H1 (cell line): ENCODE results near the gene ZNF611.
"Not testable (repeated sequence)": the region's sequence is repeated elsewhere in the genome, so short reads cannot be mapped to it uniquely, and the experiment has no call there.

Experiments
- PHF8 ChIP-seq: fragments of 200-600 bp; sonication (generic); conservative IDR thresholded peaks from 2 replicates; pipeline ENCODE4 v1.7.1; 2012; ENCODE audit warnings: low read depth, mild to moderate bottlenecking, inconsistent platforms, low read length, moderate library complexity
- POLR2A ChIP-seq, 2 experiments: IDR thresholded peaks; 1 replicate in 1 of 2; 2 replicates in 1 of 2; pipeline ENCODE4 v1.6.1; 2011; ENCODE audit warnings: low read depth in 2 of 2, low read length in 2 of 2, mild to moderate bottlenecking in 2 of 2; ENCODE audit errors: control extremely low read depth in 1 of 2
- RFX5 ChIP-seq: IDR thresholded peaks from 2 replicates; pipeline ENCODE4 v1.6.1; 2011; ENCODE audit warnings: low read depth, low read length, improper control_type of control experiment, borderline replicate concordance
- SRF ChIP-seq: IDR thresholded peaks from 2 replicates; pipeline ENCODE4 v1.6.1; 2011; ENCODE audit warnings: mild to moderate bottlenecking, low read depth, low read length, moderate library complexity
- TBP ChIP-seq: IDR thresholded peaks from 2 replicates; pipeline ENCODE4 v1.6.1; 2011; ENCODE audit warnings: low read depth, low read length, improper control_type of control experiment
- ZNF274 ChIP-seq: IDR thresholded peaks from 2 replicates; pipeline ENCODE4 v1.7.0; 2012; ENCODE audit warnings: low read length, borderline replicate concordance; ENCODE audit errors: extremely low read depth
- TF ChIP-seq, protein P1 (sequence below), 3 experiments: IDR thresholded peaks; 1 replicate in 2 of 3; 2 replicates in 1 of 3; pipeline versions ENCODE4 v1.5.1 to v1.6.1; 2011; ENCODE audit warnings: low read length in 3 of 3, mild to moderate bottlenecking in 3 of 3, inconsistent platforms in 2 of 3, low read depth in 1 of 3, moderate library complexity in 1 of 3; ENCODE audit not compliant: insufficient read depth in 1 of 3; ENCODE audit errors: control extremely low read depth in 1 of 3
- TF ChIP-seq, protein P2 (sequence below): IDR thresholded peaks from 2 replicates; pipeline ENCODE4 v1.6.1; 2011; ENCODE audit warnings: low read depth, mild to moderate bottlenecking, low read length; ENCODE audit not compliant: insufficient read depth

DNA sequence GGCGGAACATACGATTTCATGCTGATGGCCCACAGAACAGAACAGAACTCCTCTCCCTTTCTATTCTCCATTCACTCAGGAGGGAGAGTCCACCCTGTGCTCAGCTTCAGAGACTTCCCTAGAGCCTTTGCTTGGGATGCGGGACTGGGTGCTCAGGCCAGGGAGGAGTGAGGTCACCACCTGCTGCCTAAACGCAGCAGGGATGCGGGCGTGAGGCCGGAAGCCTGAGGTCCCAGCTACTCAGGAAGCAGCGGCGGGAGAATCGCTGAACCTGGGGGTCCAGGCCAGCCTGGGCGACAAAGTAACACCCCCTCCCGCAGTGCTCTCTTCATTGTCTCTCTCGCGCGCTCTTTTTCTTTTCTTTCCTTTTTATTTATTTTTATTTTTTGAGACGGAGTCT, 8.8 kb downstream of the ZNF611 start:
- TF ChIP-seq, protein P1, sequence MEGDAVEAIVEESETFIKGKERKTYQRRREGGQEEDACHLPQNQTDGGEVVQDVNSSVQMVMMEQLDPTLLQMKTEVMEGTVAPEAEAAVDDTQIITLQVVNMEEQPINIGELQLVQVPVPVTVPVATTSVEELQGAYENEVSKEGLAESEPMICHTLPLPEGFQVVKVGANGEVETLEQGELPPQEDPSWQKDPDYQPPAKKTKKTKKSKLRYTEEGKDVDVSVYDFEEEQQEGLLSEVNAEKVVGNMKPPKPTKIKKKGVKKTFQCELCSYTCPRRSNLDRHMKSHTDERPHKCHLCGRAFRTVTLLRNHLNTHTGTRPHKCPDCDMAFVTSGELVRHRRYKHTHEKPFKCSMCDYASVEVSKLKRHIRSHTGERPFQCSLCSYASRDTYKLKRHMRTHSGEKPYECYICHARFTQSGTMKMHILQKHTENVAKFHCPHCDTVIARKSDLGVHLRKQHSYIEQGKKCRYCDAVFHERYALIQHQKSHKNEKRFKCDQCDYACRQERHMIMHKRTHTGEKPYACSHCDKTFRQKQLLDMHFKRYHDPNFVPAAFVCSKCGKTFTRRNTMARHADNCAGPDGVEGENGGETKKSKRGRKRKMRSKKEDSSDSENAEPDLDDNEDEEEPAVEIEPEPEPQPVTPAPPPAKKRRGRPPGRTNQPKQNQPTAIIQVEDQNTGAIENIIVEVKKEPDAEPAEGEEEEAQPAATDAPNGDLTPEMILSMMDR (IDR thresholded peaks at IDR 0.05; ENCODE audit: control extremely low read depth in 1 of 3, insufficient read depth in 1 of 3, low read depth in 1 of 3, low read length in 3 of 3), result not testable (repeated sequence)
- TF ChIP-seq ZNF274; PHF8; POLR2A (IDR thresholded peaks at IDR 0.05; ENCODE audit: control extremely low read depth in 1 of 2, low read depth in 2 of 2, low read length in 2 of 2); SRF; TBP; RFX5: not testable (repeated sequence)
- TF ChIP-seq, protein P2, sequence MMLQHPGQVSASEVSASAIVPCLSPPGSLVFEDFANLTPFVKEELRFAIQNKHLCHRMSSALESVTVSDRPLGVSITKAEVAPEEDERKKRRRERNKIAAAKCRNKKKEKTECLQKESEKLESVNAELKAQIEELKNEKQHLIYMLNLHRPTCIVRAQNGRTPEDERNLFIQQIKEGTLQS, result not testable (repeated sequence)
